K562 (cell line): Measurements from ENCODE around the gene IL17REL. TPM values are rescaled to one million over a fixed set of nuclear protein-coding genes. Genes with fewer than 3 reads are reported as not detected.
A peak's percentile ranks its signal among the peaks of the same experiment; 100 is the strongest.

ENCODE experiments used
- ARID2 ChIP-seq: fragments of 450-650 bp; IDR thresholded peaks from 2 replicates; pipeline ENCODE4 v1.6.1; 2017; ENCODE audit warnings: antibody characterized with exemption, mild to moderate bottlenecking
- CHD4 ChIP-seq: fragments of 200-600 bp; sonication (generic); IDR thresholded peaks from 3 replicates; pipeline ENCODE4 v1.6.1; 2012; ENCODE audit warnings: low read depth, mild to moderate bottlenecking, mixed read lengths, low read length, inconsistent platforms; ENCODE audit not compliant: insufficient read depth, insufficient replicate concordance, poor library complexity, severe bottlenecking
- CTBP1 ChIP-seq: fragments of 450-650 bp; IDR thresholded peaks from 2 replicates; pipeline ENCODE4 v1.6.1; 2016; ENCODE audit warnings: borderline replicate concordance
- E2F6 ChIP-seq, 2 experiments: IDR thresholded peaks; 2 replicates each; pipeline ENCODE4 v1.6.1; 2011; ENCODE audit warnings: borderline replicate concordance in 1 of 2, control low read depth in 1 of 2, low read depth in 1 of 2, low read length in 1 of 2, mild to moderate bottlenecking in 1 of 2, mixed read lengths in 1 of 2, moderate library complexity in 1 of 2; ENCODE audit not compliant: insufficient read depth in 1 of 2, insufficient read length in 1 of 2, poor library complexity in 1 of 2, severe bottlenecking in 1 of 2; ENCODE audit errors: extremely low read depth in 1 of 2
- HMGN3 ChIP-seq: IDR thresholded peaks from 2 replicates; pipeline ENCODE4 v1.6.1; 2011; ENCODE audit warnings: borderline replicate concordance, low read depth, mild to moderate bottlenecking, mixed read lengths, low read length; ENCODE audit not compliant: insufficient read length; ENCODE audit errors: extremely low read depth
- HNRNPLL ChIP-seq: fragments of 200-400 bp; formaldehyde crosslinking; IDR thresholded peaks from 2 replicates; pipeline ENCODE4 v1.6.1; 2017; ENCODE audit warnings: low read length, low read depth, mild to moderate bottlenecking; ENCODE audit not compliant: poor library complexity, severe bottlenecking
- L3MBTL2 ChIP-seq: fragments of 450-650 bp; IDR thresholded peaks from 2 replicates; pipeline ENCODE4 v1.6.1; 2016; ENCODE audit warnings: mild to moderate bottlenecking, moderate library complexity
- MAX ChIP-seq: sonication (generic); formaldehyde crosslinking; IDR thresholded peaks from 2 replicates; pipeline ENCODE4 v1.9.0; 2022; ENCODE audit warnings: mild to moderate bottlenecking, missing genetic modification reagents
- MCM7 ChIP-seq, 2 experiments: fragments of 450-650 bp; IDR thresholded peaks; 2 replicates each; pipeline ENCODE4 v1.6.1; 2016 to 2018
- NCOR1 ChIP-seq: fragments of 450-650 bp; IDR thresholded peaks from 2 replicates; pipeline ENCODE4 v1.6.1; 2016; ENCODE audit warnings: mild to moderate bottlenecking, moderate library complexity
- NRF1 ChIP-seq, 2 experiments: fragments of 450-650 bp; IDR thresholded peaks in 1 of 2; conservative IDR thresholded peaks in 1 of 2; 2 replicates each; pipeline ENCODE4 v1.6.1; 2014; ENCODE audit warnings: mild to moderate bottlenecking in 2 of 2
- RBFOX2 ChIP-seq: fragments of 200-400 bp; formaldehyde crosslinking; IDR thresholded peaks from 2 replicates; pipeline ENCODE4 v1.6.1; 2017; ENCODE audit warnings: low read depth, mild to moderate bottlenecking, low read length, moderate library complexity
- SMAD3 ChIP-seq: fragments of 450-650 bp; formaldehyde crosslinking; conservative IDR thresholded peaks from 2 replicates; pipeline ENCODE4 v1.4.0; 2020; ENCODE audit warnings: mild to moderate bottlenecking
- SP1 ChIP-seq: sonication (generic); formaldehyde crosslinking; IDR thresholded peaks from 2 replicates; pipeline ENCODE4 v1.8.1; 2022; ENCODE audit warnings: mild to moderate bottlenecking, missing genetic modification reagents
- STAG1 ChIP-seq: sonication (generic); formaldehyde crosslinking; IDR thresholded peaks from 2 replicates; pipeline ENCODE4 v1.5.0; 2020; ENCODE audit warnings: missing genetic modification reagents, borderline replicate concordance
- TFAP4 ChIP-seq: sonication (generic); formaldehyde crosslinking; IDR thresholded peaks from 2 replicates; pipeline ENCODE4 v1.8.0; 2022; ENCODE audit warnings: missing genetic modification reagents, mild to moderate bottlenecking, moderate library complexity, borderline replicate concordance
- ZMIZ1 ChIP-seq, 2 experiments: fragments of 150-350 bp in 1 of 2; IDR thresholded peaks; 2 replicates each; pipeline ENCODE4 v1.6.1; 2012 to 2016; ENCODE audit warnings: low read depth in 2 of 2, low read length in 2 of 2, mild to moderate bottlenecking in 1 of 2, moderate library complexity in 1 of 2
- ZNF175 ChIP-seq: fragments of 200-800 bp; sonication (Bioruptor generic); IDR thresholded peaks from 2 replicates; pipeline ENCODE4 v1.6.1; 2016; ENCODE audit warnings: low read depth, mild to moderate bottlenecking, missing genetic modification characterization, missing compliant biosample characterization
- ZNF263 ChIP-seq: sonication (generic); formaldehyde crosslinking; IDR thresholded peaks from 2 replicates; pipeline ENCODE4 v1.8.0; 2022; ENCODE audit warnings: mild to moderate bottlenecking, missing genetic modification reagents, borderline replicate concordance
- ZNF584 ChIP-seq: fragments of 200-800 bp; sonication (Bioruptor generic); IDR thresholded peaks from 2 replicates; pipeline ENCODE4 v1.6.1; 2016; ENCODE audit warnings: low read depth, mild to moderate bottlenecking, missing genetic modification characterization, missing compliant biosample characterization
- polyA plus RNA-seq, 8 experiments: library from polyadenylated mRNA; depleted of rRNA in 4 of 8; stranded (reverse) in 5 of 8; unstranded in 3 of 8; fragments of >200 nt; fragmentation: Nextera tagmentation in 2 of 8; fragmentation: Illumina TruSeq in 1 of 8; extraction: Ambion mirVana in 2 of 8; extraction: Trizol in 1 of 8; gene quantifications; 2 replicates each; pipeline versions ENCODE4 v1.2.1 to v1.2.3, GENCODE V29; 2011 to 2014; ENCODE audit warnings: inconsistent platforms in 1 of 8, missing spikeins in 1 of 8
- total RNA-seq, 7 experiments: library from RNA; depleted of rRNA in 6 of 7; stranded (reverse); fragments of >200 nt in 6 of 7; fragmentation: Illumina TruSeq in 2 of 7; extraction: Trizol in 2 of 7; gene quantifications; 2 replicates each; pipeline versions ENCODE4 v1.2.1 to v1.2.3, GENCODE V29; 2011 to 2021; ENCODE audit warnings: low replicate concordance in 1 of 7

The IL17REL gene
- total and polyA plus RNA-seq, 9 of the 15 experiments (the other 6 are each of a cell fraction or from before 2014, with no cell fraction given), result 0.05 to 0.42 (median 0.11) TPM; not detected in 4

DNA sequence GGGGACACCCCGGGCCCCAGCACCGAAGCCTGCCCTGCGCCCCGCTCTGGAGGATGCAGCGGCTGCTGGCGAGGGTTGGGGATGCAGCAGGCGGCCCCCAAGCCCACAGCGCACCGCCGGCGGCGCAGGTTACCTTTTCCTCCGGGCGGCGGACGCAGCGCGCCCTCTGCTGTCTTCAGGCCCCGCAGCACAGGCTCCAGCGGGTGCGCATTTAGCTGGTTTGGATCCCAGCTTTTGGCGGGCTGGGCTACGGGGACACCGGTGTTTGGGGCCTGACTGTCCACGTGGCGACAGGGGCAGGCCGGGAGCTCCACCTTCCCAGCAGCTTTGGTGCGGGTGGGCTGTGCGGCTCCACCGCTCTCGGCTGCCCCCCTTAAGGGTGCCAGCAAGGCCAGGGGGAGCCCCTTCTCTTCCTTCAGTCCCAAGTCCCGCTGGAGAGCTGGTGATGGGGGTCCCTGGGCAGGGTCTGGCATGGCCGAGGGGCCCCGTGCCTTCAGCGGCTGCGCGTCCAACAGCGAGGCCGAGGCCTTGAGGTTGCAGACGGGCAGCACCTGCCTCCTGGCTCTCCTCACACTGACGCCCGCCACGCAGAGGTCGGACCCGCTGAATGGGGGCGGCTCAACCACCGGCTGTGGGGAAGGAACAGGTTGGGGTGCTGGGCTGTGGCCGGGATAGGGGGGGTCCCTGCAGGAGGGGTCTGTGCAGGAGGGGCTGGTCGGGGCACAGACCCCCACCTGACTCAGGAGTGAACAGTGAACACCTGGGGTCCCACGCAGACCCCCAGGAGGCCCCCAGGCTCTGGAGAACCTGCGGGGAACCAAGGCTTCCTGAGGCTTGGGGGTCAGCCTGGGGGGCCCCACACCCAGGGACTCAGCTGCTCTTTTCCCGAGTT lies 18.0 kb upstream of the IL17REL start (continued):
- no peak for TF ChIP-seq ZMIZ1 (IDR thresholded peaks at IDR 0.05; ENCODE audit: low read depth in 2 of 2, low read length in 2 of 2)
- TF ChIP-seq SMAD3 (CRISPR knock-in tag), result no peak
- peak; percentile 65; the same call in 1 of the 2 replicates for TF ChIP-seq TFAP4
- TF ChIP-seq L3MBTL2, result peak; percentile 54
- TF ChIP-seq ZNF175 (CRISPR knock-in tag), result no peak
- TF ChIP-seq HMGN3, result peak; percentile 22
- no peak for TF ChIP-seq ZNF263
- peak; percentile 93 for TF ChIP-seq STAG1 (CRISPR knock-in tag)
- no peak for TF ChIP-seq NCOR1
- TF ChIP-seq NRF1 (conservative IDR thresholded peaks at IDR 0.05 in 1 of 2, IDR thresholded peaks at IDR 0.05 in 1 of 2), result peak; percentile 79 to 85
- TF ChIP-seq CHD4, result no peak
- TF ChIP-seq CTBP1, result peak; percentile 30; the same call in 1 of the 2 replicates
- TF ChIP-seq ZNF584, result no peak
- TF ChIP-seq HNRNPLL, result peak; percentile 75
- no peak for TF ChIP-seq RBFOX2
- peak; percentile 47; the same call in 1 of the 2 replicates for TF ChIP-seq SP1 (CRISPR knock-in tag)
- TF ChIP-seq E2F6 (IDR thresholded peaks at IDR 0.05; ENCODE audit: borderline replicate concordance in 1 of 2, extremely low read depth in 1 of 2, insufficient read depth in 1 of 2, insufficient read length in 1 of 2, low read depth in 1 of 2, low read length in 1 of 2, poor library complexity in 1 of 2, severe bottlenecking in 1 of 2), result peak; percentile 79 to 86
- TF ChIP-seq MAX (CRISPR knock-in tag), result peak; percentile 66
- no peak for TF ChIP-seq MCM7 (IDR thresholded peaks at IDR 0.05)
- peak; percentile 79 for TF ChIP-seq ARID2
